ENCODE results near the gene SEL1L3. TPM values are rescaled to one million over a fixed set of nuclear protein-coding genes. Genes with fewer than 3 reads are reported as not detected.
"Not testable (repeated sequence)": the region's sequence is repeated elsewhere in the genome, so short reads cannot be mapped to it uniquely, and the experiment has no call there.

SEL1L3 gene
- total and polyA plus RNA-seq, 9 of the 15 experiments (the other 6 are each of a cell fraction or from before 2014, with no cell fraction given): 10.0 to 44.3 (median 21.6) TPM

DNA sequence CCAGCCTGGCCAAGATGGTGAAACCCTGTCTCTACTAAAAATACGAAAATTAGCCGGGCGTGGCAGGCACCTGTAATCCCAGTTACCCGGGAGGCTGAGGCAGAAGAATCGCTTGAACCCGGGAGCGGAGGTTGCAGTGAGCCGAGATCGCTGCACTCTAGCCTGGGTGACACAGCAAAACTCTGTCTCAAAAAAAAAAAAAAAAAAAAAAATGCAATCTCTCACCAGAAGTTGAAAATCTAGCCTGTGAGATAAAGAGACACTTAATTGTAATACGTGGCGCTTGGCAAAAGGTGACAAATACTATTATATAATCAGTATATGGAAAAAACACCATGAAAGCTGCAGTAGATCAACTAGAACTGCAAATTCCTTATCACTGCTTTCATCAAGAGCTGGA lies 43.3 kb upstream of the SEL1L3 start:
- POLR2A ChIA-PET; BruUV-seq (replicated peaks); H3K36me3 ChIP-seq (ENCODE audit: control insufficient read depth, insufficient read depth, low read length); H3K9me3 ChIP-seq (replicated peaks; ENCODE audit: control insufficient read depth, insufficient read depth, low read depth, low read length); H3K4me2 ChIP-seq (ENCODE audit: insufficient read depth, low read length); CTCF ChIA-PET (ENCODE audit: low intra/inter-chr PET ratio); H3K27ac ChIP-seq (ENCODE audit: extremely low read depth, low read depth, low read length); H3K9me1 ChIP-seq (ENCODE audit: control insufficient read depth, insufficient read depth, low read length); DNase-seq (ENCODE audit: extremely low read depth in 1 of 4, low spot score in 3 of 4); in situ Hi-C loops (cut with MboI); H4K20me1 ChIP-seq (replicated peaks; ENCODE audit: control insufficient read depth, insufficient read depth, low read length); H2AFZ ChIP-seq (ENCODE audit: low read depth, low read length); H3K79me2 ChIP-seq (ENCODE audit: control insufficient read depth, insufficient read depth, low read length); FAIRE-seq; intact Hi-C loops (cut with micrococcal nuclease); H3K9ac ChIP-seq (ENCODE audit: insufficient read depth in 1 of 2, low read depth in 2 of 2, low read length in 2 of 2); H3K4me1 ChIP-seq (replicated peaks in 1 of 2; ENCODE audit: control insufficient read depth in 2 of 2, insufficient read depth in 2 of 2, low read length in 2 of 2); H3K4me3 ChIP-seq; TF ChIP-seq CEBPG (CRISPR knock-in tag; IDR thresholded peaks at IDR 0.05): not testable (repeated sequence)
- TF ChIP-seq, protein P1, sequence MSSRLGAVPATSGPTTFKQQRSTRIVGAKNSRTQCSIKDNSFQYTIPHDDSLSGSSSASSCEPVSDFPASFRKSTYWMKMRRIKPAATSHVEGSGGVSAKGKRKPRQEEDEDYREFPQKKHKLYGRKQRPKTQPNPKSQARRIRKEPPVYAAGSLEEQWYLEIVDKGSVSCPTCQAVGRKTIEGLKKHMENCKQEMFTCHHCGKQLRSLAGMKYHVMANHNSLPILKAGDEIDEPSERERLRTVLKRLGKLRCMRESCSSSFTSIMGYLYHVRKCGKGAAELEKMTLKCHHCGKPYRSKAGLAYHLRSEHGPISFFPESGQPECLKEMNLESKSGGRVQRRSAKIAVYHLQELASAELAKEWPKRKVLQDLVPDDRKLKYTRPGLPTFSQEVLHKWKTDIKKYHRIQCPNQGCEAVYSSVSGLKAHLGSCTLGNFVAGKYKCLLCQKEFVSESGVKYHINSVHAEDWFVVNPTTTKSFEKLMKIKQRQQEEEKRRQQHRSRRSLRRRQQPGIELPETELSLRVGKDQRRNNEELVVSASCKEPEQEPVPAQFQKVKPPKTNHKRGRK (tag; IDR thresholded peaks at IDR 0.05): 0 out of 2 replicates have a peak, but pooled peaks have one; percentile 16
- TF ChIP-seq C11orf30 (IDR thresholded peaks at IDR 0.05; ENCODE audit: low read depth) (peak; percentile 71; the same call in 1 of the 2 replicates), ZNF316 (IDR thresholded peaks at IDR 0.05) (peak; percentile 65), CEBPG (tag; conservative IDR thresholded peaks at IDR 0.05 in 1 of 2, IDR thresholded peaks at IDR 0.05 in 1 of 2) (peak in 1 of 2 experiments; percentile 21; a peak in 1 of 4 replicates), MAFG (tag; conservative IDR thresholded peaks at IDR 0.05) (peak; percentile 71), ZNF384 (IDR thresholded peaks at IDR 0.05; ENCODE audit: low read depth, low read length) (peak; percentile 63; the same call in 1 of the 2 replicates), NFE2 (IDR thresholded peaks at IDR 0.05; ENCODE audit: low read depth) (peak; percentile 67)
- H3K27me3 ChIP-seq (ENCODE audit: control insufficient read depth in 2 of 2, insufficient read depth in 2 of 2, low read length in 2 of 2): peaks cover 22 to 46% of the 10 kb centered on the region in 2 experiments; a peak in 4 of 5 replicates
- ATAC-seq: peak; percentile 34; the same call in 1 of the 3 replicates
- 2% methylated on average over 9 of the region's 11 CpGs for WGBS (ENCODE audit: insufficient coverage, low coverage, missing lambda C conversion rate)
